GM18951 (cell line): Measurements from ENCODE around the gene ZNF148.

Experiments used
- POLR2A ChIP-seq: IDR thresholded peaks from 4 replicates; pipeline ENCODE4 v1.6.1; 2011; ENCODE audit warnings: mild to moderate bottlenecking; ENCODE audit not compliant: insufficient read length, insufficient read depth; ENCODE audit errors: extremely low read depth
- in situ Hi-C: fragments of 300-500 bp; cut with MboI; formaldehyde crosslinking; loops from one replicate; pipeline ENCODE4 v1.12.0; 2022; ENCODE audit warnings: low sequenced_read_pairs, mixed read lengths, inconsistent platforms; ENCODE audit not compliant: unreplicated experiment

ZNF148 gene

DNA sequence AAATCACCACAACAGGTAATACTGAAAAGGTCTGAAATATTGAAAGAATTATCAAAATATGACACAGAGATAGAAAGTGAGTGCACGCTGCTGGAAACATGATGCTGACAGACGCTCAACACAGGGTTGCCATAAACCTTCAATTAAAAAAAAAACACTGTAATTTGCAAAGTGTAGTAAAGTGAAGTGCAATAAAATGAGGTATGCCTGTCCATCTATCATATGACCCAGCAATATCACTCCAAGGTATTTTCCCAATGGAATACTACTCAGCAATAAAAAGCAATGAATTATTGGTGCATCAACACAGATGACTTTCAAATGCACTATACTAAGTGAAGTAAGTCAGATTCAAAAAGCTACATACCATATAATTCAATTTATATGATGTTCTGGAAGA lies 115.0 kb downstream of the ZNF148 start:
- TF ChIP-seq POLR2A: no peak
- in situ Hi-C loops: no loop called here

DNA sequence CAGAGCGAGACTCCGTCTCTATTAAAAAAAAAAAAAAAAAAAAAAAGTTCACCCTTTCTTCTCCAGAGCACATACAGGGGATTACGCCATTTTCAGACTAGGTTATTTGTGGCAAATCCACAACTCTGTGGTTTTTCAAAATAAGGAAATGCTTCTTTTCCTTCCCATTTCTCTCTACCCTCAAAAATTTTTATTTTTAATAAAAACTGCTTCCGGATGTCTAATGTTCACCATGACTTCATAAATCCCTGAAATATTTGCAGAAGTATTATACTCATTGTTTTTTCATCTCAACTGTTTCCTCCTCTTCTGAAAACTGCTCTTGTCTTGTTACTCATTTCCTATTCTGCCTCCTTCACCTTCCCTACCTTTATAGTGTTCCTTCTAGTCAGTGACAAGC lies 117.6 kb downstream of the ZNF148 start:
- TF ChIP-seq POLR2A: no peak
- in situ Hi-C loops: no loop called here

DNA sequence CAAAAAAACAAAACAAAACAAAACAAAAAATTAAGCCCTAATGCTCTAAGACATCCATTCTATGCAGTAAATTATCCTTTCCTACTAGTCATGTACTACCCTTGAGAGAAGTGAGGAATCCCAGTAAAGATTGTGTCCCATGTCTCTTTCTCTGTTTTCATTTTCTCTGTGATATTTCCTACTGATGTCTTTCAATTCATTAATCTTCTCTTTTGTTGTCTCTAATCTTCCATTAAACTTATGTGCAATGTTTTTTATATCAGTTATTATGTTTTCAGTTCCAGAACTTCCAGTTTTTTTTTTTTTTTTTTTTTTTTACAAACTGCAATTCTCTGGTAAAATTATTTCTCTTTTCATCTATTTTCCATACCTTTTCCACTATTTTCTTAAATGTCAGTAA lies 118.5 kb downstream of the ZNF148 start:
- no peak for TF ChIP-seq POLR2A
- in situ Hi-C loops: no loop called here

DNA sequence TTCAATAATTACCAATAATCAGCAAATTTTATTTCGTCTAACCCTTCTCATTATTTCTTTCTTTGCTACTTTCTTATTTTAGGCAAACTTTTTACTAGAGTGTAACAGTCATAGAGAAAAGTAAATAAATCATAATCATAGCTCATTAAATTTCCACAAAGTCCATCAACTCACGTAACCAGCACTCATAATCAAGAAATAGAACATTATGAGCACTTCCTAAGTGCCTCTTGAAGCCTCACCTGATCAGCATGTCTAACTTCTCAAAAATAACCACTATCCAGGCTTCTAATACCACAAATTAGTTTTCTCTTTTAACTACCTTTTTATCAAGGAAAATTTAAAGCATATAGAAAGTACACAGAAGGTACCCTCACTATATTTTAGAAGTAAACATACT lies 124.2 kb downstream of the ZNF148 start:
- no peak for TF ChIP-seq POLR2A
- in situ Hi-C loops: no loop called here

DNA sequence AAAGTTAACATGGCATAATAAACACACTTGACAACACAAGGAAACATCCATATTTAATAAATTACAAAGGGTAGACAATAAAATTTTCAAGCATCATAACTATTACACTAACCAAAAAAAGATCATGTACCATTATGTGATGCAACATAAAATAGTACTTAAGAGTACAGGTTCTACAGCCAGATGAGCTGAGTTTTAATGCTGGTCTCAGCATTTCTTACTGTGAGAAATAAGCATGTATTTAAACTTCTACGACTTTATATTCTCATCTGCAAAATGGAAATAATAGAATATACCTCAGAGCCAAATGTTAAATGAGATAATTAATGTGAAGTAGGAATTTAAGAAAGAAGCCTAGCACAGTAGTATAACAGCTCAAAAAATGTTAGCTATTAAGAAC lies 128.9 kb downstream of the ZNF148 start:
- TF ChIP-seq POLR2A: no peak
- in situ Hi-C loops: no loop called here

DNA sequence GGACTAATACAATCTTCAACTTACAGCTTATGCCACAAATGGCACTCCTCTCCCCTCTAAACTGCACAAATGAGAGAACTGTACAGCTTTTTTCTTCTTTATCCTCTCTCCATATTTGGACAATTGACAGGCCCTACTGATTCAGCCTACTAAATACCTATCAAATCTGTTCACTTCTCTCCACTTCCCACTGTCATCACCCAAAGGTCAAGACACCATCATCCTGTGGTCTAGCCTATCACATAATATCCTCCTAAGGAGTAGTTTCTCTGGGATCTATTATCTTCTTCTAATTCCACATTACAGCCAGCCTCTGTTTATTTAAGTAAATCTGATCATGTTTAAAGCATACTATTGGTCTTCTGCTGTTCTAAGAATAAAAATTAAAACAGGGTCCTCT lies 129.6 kb downstream of the ZNF148 start:
- in situ Hi-C loops: no loop called here
- no peak for TF ChIP-seq POLR2A

DNA sequence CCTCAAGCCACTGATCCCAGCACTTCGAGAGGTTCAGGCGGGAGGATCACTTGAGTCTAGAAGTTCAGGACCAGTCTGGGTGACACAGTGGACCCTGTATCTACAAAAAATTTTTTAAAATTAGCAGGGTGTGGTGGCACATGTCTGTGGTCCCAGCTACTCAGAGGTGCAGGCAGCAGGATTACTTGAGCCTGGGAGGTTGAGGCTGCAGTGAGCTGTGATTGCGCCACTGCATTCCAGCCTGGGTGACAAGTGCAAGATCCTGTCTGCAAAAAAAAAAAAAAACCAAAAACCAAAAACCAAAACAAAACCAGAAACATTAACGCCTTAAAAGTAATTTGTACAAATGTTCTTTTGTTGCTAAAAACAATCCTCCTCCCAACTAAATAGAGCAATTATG lies 134.6 kb downstream of the ZNF148 start:
- in situ Hi-C loops: no loop called here
- TF ChIP-seq POLR2A: no peak

DNA sequence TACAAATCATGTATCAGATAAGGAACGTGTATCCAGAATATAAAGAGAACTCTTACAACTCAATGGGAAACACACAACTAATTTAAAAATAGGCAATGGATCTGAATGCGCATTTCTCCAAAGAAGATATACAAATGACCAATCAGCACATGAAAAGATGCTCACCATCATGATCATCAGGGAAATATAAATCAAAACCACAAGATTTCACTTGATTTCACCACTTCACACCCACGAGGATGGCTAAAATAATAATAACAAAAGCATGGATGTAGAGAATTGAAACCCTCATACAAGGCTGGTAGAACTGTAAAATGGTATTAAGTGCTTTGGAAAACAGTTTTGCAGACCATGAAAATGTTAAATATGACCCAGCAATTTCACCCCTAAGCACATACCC lies 135.9 kb downstream of the ZNF148 start:
- in situ Hi-C loops: no loop called here
- TF ChIP-seq POLR2A: no peak

DNA sequence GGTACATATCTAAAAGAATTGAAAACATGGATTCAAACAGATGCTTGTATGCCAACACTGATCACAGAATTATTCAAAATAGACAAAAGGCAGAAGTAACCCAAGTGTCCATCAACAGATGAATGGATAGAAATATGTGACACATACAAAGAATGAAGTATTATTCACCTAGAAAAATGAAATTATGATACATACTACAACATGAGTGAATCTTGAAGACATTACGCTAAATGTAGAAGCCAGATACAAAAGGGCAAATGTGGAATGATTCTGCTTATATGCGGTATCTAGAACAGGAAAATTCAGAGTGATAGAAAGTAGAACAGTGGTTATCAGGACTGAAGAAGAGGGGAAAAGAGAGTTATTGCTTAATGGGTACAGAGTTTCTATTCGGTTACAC lies 136.4 kb downstream of the ZNF148 start:
- in situ Hi-C loops: no loop called here
- TF ChIP-seq POLR2A: no peak

DNA sequence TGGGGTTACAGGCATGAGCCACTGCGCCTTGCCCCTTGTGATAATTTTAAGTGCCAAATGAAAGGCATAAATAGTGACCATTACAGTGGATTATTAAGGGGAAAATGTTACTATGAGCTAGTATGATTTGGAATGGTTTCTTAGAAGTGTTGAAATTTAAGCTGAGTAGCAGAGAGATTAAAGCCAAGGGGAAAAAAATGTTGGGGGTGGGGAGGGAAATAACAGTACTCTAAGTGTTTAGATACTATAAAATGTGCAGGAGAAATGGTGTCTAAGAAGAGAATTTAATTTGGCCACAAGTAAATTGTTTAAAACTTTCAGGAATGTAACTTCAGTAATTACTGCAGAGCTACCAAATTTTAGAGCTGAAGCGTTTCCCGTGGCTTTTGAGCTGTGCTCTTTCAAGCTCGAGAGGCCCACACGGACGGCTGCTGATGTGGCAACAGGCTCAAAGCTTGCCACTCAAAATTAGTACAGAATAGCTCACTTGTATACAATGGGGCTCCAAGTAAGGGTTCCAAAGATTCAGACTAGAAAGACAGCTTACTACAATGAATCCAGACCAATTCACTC lies 138.7 kb downstream of the ZNF148 start:
- no peak for TF ChIP-seq POLR2A
- in situ Hi-C loops: no loop called here

DNA sequence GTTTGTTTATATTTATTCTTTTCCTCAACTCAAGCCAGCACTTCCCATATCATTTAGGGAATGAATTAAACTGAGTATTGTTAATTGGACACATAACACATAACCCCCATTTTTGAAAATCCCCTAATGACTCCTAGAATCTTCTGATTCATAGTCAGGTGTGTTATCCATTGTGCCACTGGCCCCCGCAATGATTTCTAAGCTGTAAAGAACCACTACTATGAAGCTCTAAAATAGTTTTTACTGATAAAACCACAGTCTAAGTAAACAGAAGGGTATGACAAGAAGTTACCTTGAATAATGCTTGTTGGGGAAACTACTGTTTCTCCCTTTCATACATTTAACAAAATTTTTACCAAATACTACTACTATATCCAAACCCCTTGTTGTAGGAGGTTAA lies 140.3 kb downstream of the ZNF148 start:
- in situ Hi-C loops: no loop called here
- TF ChIP-seq POLR2A: no peak

DNA sequence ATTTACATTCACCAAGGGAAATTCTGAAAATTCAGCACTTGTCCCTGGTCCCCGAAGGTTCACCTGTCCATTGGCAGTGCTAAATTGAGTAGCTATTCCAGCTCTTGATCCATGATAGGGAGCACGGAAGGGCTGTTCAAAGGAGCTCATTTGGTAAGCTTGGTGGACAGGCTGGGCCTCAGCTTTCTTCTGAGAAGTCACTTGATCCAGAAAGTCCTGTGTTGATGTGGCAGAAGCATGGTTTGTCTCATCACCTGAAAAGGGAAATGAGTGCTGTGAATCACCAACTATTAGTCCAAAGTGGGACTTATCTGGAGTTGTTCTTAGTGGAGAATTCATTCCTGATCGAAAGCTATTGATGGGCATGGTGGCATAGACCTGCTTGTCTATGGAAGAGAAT lies 142.7 kb downstream of the ZNF148 start:
- TF ChIP-seq POLR2A: no peak
- in situ Hi-C loops: no loop called here

DNA sequence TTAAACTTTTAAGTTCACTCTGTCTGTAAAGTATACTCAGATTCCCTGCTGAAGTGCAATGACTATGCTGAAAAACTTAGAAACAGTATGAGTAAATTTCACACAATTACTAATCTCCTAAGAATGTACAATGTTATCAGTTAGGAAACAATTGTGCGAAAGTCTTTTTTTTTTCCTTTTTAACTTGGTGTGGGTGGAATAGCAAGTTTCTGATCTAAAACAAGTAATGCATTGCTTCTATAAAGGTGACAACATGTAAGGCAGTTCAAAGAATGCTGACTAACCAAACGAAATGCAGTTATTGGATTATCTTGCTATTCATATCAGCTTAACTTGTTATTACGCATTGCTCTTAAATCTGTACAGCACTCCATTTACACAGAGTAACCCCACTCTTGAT lies 143.2 kb downstream of the ZNF148 start:
- TF ChIP-seq POLR2A: no peak
- in situ Hi-C loops: no loop called here

DNA sequence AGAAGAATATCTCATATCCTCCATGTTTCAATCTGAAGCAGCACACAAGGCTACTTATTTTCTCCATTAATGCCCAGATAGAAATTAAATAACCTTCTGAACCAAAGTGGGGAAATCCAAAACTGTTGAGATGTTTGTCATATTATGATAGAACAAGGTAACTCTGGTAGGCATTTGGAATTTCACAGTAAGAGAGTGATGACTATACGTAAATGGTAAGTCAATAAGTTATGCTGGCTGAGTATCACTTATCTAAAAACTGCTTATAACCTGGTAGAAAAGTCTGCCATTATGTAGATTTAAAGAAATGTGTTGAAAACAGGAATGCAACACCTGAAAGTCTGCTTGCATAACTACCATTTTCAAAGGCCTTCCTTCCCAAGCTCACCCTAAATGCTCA lies 145.4 kb downstream of the ZNF148 start:
- in situ Hi-C loops: no loop called here
- no peak for TF ChIP-seq POLR2A

DNA sequence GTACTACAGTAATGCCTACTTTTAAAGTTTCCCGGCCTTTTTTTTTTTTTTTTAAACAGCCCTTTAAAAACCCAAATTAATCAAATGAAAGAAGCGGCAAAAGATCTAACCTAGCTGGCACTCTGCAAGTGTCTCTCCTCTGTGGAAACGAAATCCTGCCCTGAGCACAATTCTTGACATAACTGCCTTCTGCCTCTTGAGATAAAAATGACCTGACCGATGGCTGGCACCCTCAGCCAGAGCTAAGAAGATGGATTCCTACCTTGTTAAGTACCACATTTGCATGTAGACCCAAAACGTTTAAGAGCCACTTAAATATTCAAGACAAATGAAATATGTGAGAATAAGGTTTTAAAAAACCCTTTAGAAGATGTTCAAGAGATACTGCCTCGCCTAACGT lies 146.0 kb downstream of the ZNF148 start:
- in situ Hi-C loops: no loop called here
- no peak for TF ChIP-seq POLR2A
